NCI-H748 (cell line): ENCODE data around the gene YIF1A.
"Not testable (repeated sequence)": the region's sequence is repeated elsewhere in the genome, so short reads cannot be mapped to it uniquely, and the experiment has no call there.

ENCODE experiments used
- DNase-seq: peaks from one replicate; lab custom pipeline; 2025; ENCODE audit not compliant: unreplicated experiment; lab: John Stamatoyannopoulos, UW

Gene YIF1A

DNA sequence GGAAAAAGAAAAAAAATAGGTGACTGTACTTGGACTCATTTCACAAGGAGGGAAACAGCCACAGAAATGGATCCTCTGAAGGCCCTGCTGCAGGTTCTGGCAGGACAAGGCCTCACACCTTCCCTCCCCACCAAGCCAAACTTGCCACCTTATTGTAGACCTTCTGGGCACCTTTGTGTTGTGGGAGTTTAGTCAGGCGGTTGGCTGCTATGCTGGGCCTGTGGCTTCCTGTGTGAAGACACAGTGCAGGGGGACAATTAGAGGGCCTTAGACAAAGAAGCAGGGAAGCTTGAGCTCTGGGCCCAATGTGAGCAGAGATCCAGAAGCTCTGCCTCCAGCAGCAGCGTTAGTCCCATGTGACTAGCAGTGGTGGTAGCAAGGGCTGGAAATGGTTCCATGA lies 16.3 kb downstream of the YIF1A start:
- DNase-seq = no peak

DNA sequence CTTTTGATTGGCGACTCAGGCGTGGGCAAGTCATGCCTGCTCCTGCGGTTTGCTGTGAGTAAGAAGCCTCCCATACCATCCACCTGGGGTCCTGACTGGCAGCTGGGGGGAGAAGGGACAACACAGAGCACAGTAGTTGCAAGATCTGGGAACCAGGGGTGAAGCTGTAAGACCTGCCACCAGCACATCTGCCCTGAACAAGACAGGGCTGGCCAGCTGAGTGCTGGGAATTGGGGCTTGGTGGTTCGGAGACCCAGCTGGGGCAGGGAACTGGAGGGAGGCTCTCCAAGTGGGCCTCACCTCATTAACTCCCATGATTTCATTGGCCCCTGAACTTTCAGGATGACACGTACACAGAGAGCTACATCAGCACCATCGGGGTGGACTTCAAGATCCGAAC lies 17.1 kb downstream of the YIF1A start:
- DNase-seq = no peak

DNA sequence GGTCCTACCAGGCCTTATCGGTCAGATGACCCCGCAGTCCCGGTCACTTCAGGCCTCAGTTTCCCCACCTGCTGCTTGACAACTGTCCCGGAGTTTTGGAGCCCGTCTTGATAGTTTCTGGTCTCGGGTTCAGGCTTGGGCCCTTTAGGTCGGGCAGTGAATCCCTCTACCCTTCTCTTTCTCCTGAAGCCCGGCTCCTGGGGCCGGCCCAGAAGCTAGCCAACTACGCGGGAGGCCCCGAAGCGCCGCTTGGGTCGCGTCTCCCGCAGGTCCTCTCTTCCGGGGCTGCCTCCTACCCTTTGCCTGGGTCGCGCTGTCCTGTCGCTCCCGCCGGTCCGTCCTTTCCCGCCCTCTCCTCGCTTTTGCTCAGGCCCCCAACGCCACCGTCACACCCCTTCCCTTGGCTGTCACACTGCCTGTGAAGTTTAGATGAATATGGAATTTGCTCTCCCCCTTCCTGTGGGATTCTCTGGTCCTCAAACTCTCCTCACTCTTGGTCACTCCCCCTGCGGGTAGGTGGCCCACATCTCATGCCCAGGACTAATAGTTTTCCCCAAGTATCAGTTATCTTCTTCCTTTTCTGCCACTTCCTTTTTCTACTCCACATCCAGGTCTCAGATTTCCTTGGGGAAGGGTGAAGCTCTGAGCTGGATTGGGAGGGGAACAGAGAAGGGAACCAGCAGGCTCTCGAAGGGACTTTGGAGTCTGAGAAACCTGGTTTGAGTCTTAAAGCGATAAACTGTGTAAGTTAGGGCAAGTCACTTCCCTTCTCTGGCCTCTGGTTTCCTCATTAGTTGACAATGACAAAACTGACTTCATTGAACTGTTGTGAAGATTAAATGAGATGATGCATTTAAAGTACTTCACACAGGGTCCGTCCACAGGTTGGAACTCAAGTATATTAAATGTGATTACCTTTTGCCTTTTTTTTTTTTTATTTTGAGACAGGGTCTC lies 19.7 kb downstream of the YIF1A start:
- peak; percentile 51 for DNase-seq

DNA sequence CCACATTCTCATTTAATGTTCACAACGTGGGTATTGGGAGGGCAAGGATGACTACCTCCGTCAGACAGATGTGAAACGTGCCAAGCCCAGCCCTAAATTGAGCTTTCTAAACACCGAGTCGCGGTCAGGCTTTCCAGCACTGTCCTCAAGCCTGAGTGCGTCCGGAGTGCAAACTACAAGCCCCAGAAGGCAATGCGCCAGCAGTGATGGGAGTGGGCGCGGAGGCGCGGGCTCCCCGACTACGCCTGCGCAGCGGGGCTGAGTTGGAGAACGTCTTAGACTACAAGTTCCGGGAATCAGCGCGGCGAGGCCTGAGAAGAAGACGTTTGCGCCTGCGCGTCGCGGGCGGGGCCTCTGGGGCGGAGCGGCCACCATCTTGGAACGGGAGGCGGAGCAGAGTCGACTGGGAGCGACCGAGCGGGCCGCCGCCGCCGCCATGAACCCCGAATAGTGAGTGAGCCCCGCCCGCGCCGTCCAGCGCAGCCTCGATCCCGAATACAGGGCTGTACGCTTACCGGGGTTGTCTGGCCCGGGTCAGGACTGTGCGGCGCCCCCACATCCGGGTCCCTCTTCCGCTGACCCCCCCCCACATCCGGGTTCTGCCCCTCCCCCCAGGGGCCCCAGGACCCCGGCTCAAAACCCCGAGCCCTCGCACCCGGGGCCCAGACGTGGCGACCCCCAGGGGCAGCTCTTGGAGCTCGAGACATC lies 20.5 kb downstream of the YIF1A start, which contains the start of gene RAB1B:
Gene RAB1B, plus strand, starts transcription at position 396 of the 708 bp plus-strand sequence. Its CDS starts 41 bp downstream, at position 437.
- peak; percentile 99 for DNase-seq

DNA sequence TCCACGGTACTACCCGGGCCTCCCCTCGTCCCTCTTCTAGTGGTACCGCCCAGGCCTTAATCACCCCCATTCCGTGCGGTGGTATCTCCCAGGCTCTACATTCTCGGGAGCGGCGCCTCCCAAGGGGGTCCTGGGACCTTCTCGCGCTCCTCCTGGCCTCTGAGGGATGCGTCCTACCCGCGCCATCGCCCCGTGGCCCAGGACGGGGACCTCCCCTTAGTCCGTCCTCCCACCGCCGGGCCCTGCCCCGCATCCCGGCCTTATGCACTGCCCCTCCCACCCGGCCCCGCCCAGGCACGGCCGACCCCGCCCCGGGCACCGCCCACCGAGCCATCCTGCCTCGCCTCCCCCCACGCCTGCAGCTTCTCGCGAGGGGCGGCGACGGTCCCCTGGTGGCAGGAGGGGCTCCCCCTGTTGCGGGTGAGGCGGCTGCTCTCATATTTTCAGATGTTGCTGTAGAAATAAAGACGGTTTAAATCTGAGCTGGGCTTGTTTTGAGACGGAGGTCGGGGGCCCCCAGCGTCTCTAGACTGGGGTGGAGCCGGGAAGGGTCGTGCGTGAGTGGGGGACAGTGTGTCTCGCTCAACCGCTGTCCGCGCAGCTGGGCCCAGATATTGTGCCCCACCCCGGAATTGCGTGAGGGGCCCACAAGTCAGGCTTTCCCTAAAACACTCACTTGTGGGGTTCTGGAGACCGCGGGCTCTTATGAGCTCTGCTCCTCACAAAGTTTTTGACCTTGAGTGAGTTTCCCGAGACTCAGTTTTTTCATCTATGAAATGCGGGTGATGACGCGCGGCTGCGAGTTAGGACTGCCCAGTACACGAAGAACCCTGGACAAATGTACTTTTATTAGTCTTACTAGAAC lies 21.3 kb downstream of the YIF1A start:
- DNase-seq = peak; percentile 81

DNA sequence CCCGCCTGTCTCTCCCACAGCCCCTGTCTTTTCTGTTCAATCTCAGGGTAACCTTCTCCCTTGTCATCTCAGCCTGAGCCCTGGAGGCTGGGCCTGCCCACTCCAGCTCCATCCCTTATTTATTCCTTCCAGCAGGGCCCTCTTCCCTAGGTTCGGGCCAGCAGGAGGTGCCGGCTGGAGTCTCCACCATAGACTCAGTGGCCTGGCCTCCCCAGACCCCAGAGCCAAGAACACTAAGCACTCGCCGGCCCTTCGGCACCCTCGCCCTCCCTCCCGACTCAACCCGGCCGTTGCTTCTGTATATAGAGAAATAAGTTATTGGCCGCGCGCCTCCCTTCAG lies 21.9 kb downstream of the YIF1A start:
- DNase-seq = no peak

DNA sequence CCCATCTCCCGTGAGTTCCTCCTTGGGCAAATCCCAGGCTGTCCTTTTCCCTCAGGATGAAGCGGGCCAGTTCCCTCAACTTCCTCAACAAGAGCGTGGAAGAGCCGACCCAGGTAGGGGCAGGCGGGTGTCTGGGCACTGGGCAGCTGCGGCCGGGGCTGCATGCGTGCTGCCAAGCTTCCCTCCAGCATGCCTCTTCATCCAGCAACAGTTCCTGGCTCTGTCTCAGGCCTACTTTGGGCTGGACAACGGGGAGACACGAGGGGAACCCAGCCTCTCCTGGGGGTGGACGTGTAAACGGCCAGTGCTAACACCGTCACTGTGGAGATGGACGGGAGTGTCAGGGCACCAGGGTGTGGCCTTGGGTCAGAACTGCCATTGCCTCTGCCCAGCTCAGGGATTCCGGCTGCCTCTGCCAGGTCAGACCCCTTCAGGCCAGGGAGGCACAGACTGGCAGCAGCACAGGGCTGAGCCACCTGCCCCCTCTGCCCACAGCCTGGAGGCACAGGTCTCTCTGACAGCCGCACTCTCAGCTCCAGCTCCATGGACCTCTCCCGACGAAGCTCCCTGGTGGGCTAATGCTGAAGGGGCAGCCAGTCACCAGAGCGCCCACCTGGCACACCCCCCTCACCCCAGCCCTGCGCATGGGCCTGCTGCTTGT lies 22.4 kb downstream of the YIF1A start:
- DNase-seq = no peak

DNA sequence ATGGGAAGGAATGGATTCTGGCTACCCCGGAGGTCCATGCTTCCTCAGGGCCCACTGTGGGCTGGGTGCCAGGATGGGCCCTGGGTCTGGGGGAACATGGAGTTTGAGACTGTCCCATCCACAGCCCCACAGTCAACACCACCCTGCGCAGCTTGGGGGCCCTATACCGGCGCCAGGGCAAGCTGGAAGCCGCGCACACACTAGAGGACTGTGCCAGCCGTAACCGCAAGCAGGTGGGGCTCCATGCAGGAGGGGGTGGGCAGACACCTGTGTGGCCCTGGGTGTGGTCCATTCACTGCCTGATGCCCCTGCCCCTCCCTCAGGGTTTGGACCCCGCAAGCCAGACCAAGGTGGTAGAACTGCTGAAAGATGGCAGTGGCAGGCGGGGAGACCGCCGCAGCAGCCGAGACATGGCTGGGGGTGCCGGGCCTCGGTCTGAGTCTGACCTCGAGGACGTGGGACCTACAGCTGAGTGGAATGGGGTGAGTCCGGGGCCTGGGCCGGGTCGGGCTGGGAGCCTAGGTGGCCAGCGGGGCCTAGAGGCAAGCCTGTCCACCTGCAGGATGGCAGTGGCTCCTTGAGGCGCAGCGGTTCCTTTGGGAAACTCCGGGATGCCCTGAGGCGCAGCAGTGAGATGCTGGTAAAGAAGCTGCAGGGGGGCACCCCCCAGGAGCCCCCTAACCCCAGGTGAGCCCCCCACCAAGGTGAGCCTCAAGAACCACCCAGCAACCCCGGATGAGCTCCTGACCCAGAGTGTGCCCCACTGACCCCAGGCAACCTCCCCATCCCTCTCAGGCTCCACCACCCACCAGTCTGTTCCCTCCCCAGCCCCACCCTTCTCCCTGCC lies 23.2 kb downstream of the YIF1A start:
- no peak for DNase-seq

DNA sequence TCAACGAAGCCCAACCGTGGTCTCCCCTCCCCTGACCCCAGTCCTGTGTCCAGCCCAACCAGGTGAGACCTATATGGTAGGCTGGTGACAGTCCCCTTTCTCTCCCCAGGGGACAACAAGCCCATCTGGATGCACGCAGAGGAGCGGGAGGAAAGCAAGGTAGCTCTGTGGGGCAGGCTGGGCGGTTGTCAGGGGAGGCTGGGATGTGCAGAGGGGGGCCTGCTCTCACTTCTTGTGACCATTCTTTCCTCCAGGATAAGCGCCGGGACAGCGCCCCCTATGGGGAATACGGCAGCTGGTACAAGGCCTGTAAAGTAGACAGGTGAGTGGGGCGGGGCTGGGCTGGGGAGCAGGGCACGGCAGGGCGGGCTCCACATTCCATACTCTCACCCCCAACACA lies 24.0 kb downstream of the YIF1A start:
- peak; percentile 42 for DNase-seq

DNA sequence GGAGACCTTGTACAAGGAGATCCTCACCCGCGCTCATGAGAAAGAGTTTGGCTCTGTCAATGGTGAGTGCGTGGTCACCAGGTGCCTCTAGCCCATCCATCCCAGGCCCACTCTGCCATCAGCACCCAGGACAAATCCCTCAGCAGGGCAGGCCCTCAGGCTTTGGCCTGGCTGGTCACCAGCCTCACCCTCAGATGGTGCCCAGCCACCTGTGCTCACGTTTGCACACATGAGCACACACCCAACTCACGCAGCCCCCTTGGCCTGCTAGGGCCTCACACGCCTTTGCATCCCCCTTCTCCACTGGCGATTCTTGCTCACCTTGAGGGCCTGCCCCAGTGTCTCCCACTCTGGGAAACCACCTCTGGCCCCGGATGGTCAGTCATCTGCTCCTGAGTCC lies 24.6 kb downstream of the YIF1A start:
- no peak for DNase-seq

DNA sequence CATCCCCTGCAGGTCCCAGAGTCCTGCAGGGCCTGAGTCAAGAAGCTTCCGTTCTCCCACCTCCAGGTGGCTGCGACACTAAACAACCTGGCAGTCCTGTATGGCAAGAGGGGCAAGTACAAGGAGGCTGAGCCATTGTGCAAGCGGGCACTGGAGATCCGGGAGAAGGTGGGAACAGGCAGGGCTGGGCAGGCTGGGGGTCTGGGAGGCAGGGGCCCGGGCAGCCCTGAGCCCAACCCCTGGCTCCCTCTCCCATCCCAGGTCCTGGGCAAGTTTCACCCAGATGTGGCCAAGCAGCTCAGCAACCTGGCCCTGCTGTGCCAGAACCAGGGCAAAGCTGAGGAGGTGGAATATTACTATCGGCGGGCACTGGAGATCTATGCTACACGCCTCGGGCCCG lies 25.2 kb downstream of the YIF1A start:
- DNase-seq = no peak

DNA sequence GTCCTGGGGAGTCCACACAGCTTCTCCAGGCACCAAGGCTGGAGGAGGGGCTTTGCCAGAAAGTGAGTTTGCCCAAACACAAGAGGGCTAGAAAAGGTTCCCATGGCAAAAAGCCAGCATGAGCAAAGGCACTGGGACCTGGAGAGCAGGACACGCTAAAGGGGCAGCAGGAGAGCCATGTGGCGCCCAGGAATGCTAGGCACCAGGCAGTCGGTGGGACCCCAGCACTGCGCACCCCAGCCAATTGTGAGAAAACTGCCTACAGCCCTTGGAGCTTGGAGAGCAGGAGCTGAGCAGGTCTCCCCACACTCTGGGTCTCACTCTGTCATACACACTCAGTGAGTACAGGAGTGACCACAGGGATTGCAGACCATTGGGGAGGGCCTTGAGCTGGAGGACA lies 25.7 kb downstream of the YIF1A start:
- DNase-seq = no peak

DNA sequence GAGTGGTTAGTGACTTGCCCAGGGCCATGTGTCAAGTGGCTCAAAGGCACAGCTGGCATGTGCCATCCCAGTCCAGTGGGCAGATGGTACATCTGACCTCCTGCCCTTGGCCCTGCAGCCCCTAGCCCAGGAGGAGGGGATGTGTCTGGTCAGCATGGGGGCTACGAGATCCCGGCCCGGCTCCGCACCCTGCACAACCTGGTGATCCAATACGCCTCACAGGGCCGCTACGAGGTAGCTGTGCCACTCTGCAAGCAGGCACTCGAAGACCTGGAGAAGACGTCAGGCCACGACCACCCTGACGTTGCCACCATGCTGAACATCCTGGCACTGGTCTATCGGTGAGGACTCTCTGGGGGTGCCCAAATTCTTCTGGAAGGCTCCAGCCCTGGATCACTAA lies 26.2 kb downstream of the YIF1A start:
- DNase-seq = no peak

DNA sequence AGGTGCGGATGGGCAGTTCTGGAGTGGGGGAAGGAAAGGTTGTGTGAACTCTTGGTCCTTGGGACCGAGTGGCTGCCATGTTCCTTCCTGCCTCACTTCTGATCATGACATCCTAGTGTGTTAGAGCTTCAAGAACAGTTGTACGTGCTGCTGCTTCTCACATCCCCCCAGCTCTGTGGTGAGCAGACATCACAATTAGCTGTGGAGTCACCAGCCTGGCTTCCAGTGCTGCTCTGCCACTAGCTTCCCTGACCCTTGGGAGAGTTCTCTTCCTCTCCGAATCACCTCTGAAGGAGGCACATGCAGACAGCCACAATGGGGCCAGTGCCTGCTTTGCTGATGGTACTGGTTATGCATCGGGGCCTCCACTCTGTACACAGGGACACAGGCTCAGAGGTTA lies 26.8 kb downstream of the YIF1A start:
- DNase-seq = no peak

DNA sequence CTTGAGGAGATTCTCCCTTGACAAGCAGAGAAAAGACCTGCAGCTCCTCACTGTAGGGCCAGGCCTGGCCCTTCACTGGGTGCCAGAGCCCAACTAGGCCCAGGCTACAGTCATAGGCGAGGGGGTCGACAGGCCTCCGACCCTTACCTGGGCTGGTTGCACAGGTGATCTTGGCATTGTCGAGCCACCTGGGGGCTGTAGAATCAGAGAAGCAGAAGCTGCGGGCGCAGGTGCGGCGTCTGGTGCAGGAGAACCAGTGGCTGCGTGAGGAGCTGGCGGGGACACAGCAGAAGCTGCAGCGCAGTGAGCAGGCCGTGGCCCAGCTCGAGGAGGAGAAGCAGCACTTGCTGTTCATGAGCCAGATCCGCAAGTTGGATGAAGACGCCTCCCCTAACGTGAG lies 27.4 kb downstream of the YIF1A start:
- DNase-seq = no peak

DNA sequence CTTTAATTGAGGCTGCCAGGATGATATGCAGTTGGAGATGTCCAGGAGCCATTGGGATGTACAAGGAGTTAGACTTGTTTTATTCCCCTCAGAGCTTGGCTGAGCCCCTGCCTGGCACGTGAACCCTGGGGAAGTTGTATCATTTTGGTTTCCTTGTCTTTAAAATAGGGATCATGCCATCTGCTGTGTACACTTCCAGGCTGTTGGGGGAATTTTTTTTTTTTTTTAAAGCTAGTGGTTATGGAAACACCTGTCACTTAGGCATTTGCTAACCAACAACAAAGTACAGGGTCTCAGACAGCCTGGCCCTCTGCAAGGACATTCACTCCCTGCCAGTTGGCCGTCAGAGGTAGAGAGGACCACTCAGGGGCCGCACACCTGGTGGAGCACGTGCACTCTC lies 29.0 kb downstream of the YIF1A start:
- DNase-seq = no peak

DNA sequence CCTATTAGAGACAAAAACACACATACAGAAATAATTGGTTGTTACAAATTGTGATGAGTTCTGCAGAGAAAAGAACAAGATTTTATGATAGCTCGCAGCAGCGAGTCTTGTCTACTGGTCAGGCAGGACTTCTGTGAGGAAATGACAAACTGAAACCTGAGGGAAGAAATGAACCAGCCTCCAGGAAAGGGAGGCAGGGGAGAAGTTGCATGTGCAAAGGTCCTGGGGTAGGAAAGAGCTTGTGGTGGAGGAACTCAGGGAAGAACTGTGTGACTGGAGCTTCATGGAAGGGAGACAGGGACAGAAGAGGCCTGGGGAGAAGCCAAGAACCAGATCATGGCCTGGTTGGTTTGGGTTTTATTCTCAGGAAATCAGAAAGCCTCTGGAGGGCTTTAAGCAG lies 29.7 kb downstream of the YIF1A start:
- no peak for DNase-seq

DNA sequence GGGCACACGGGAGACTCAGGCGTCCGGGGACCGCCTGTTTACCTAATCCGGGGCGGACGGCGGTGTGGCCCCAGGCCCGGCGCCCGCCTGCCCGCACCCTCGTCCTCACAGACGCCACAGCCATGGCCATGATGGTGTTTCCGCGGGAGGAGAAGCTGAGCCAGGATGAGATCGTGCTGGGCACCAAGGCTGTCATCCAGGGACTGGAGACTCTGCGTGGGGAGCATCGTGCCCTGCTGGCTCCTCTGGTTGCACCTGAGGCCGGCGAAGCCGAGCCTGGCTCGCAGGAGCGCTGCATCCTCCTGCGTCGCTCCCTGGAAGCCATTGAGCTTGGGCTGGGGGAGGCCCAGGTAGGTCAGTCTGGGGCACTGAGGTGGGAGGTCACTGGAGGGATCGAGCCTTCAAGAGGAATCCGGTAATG lies 30.5 kb downstream of the YIF1A start:
- DNase-seq = no peak

DNA sequence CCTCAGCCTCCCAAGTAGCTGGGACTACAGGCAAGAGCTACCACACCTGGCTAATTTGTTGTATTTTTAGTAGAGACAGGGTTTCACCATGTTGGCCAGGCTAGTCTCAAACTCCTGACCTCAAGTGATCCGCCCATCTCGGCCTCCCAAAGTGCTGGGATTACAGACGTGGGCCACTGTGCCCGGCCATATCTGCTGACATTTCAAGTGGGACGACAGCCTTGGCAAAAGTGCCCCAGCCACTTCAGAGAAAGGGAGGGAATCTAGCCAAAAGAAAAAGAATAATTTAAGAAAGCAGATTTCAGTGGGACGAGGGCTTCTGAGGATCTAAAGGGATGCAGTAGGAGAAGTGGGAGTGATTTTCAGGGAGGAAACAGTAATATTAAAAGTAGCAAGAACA lies 35.9 kb downstream of the YIF1A start:
- not testable (repeated sequence) for DNase-seq

DNA sequence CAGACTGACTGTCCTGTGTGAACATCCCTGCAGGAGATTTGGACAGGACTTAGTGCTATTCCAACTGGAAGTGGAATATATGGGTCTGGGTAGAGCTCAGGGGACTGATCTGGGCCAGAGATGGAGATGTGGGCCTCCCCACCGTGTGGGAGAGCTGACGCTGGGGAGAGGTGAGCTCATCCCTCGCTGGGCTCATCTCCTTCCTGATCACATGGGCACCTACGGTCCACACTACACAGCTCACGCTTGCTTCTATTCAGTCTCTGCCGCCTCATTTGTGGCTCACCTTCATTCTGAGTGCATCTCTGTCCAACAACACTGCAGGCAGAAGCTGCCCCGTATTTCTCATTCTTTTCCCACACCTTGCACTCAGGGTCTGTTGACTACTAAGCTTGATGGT lies 37.1 kb downstream of the YIF1A start:
- no peak for DNase-seq
